Hippocampal formation (tissue), 2 donors: ENCODE results near the gene MFSD6L.

Experiments
- DNase-seq, 2 donors: peaks; one replicate each; lab custom pipeline; 2025; lab: John Stamatoyannopoulos, UW

Gene MFSD6L

DNA sequence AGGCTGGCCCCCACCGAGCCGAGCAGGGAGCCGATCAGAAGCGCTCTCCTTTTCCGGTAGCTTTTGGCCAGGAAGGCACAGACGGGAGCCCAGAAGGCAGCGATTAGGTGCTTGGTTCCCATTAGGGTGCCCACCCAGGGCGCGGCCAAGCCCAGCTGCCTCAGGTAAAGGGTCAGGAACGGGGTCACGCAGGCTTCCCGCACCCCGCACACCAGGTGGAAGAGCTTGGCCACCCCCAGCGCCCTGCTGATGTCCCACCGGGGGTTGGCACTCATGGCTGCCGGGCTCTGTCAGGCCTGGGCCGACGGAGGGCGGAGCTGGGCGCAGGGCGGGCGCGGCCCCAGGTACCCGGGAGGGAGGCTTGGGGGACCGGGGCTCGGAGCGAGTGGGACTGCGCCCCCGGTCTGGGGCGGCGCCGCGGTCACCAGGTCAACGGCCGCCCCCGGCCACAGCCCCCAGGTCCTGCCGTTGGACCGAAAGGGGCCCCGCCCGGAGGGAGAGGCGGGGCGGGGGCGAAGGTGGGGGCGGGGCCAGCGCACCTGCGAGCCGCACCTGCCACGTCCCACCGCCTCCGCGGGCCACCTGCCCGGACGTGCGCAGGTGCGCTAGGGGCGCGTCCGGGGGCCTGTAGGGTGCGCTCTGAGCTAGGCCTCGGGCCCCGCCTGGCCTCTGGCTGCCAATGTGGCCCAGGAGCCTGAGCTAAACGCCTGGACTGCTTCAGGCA, at the start of gene MFSD6L:
MFSD6L (minus strand) TSS at position 520 of the 724 bp plus-strand sequence; CDS start at position 275, 245 bp downstream.
- DNase-seq: no peak

DNA sequence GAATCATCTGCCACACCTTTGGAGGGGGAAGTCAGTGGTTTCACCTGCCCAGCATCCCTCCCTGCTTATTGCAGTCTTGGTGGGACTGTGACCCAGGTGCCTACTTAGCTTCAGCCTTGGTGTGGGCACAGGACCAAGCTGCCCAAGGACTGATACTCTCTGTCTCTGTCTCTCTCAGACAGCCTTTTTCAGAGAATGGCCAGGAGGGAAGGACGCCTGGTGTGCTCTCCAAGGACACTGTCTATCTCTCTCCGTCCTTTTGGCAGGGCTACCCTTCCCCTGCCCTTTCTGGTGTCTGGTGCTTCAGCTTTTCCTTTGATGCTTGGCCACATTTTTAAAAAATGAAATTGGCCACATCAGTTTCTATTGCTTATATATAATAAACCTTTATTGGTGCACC, 48.7 kb upstream of the MFSD6L start:
- DNase-seq: no peak

DNA sequence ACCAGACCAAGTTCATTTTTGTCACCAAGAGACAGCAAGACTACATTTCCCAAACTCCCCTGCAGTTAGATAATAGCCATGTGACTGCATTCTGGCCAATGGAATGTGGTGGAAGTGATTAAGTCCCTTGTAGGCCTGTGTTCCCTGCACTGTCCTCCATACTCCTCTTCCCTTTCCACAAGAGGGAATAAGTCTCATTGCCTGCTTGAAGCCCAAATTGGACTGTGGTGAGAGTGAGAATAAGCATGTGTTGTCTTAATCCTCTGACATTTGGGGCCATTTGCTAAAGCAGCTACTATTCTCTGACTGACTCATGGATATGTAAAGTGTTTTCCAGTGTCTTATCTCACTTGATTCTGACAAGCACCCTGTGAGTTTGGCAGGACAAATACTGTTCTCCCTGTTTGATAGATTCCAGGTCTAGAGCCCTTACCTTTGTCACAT, 47.6 kb upstream of the MFSD6L start:
- no peak for DNase-seq

GRCh38 chr17:8844229-8845218, 45.4 kb upstream of the MFSD6L start:
- DNase-seq: no peak

- no peak for DNase-seq
These were observed 44.2 kb upstream of the MFSD6L start for GRCh38 chr17:8843344-8843743.

GRCh38 chr17:8841844-8842243, 42.7 kb upstream of the MFSD6L start:
- no peak for DNase-seq

- no peak for DNase-seq
These were observed 40.3 kb upstream of the MFSD6L start for GRCh38 chr17:8839410-8839935.

- DNase-seq: no peak
These were observed 39.5 kb upstream of the MFSD6L start for GRCh38 chr17:8838551-8839095.

DNA sequence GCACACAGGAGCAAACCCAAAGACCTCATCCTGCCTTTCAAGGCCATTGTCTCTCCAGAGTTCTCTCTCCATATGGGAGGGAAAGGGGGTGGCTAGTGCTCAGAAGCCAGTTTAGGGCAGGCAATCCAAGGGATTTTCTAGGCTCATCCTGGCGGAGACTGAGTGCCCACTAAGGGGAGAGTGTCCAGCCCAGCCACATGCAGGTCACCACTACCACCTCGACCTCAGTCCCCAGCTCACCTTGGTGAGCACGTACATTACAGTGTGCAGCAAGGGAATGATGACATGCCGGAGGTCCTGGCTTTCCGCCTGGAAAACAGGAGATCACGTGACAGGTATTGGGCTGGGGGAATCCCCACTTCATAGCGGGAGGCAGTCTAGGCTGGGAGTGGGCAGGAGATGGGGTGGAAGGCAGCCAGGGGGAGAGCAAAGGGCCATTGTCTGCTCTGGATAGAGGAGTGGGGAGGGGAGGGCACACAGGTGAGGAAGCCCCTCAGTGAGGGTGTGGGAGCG, 38.5 kb upstream of the MFSD6L start:
- no peak for DNase-seq

DNA sequence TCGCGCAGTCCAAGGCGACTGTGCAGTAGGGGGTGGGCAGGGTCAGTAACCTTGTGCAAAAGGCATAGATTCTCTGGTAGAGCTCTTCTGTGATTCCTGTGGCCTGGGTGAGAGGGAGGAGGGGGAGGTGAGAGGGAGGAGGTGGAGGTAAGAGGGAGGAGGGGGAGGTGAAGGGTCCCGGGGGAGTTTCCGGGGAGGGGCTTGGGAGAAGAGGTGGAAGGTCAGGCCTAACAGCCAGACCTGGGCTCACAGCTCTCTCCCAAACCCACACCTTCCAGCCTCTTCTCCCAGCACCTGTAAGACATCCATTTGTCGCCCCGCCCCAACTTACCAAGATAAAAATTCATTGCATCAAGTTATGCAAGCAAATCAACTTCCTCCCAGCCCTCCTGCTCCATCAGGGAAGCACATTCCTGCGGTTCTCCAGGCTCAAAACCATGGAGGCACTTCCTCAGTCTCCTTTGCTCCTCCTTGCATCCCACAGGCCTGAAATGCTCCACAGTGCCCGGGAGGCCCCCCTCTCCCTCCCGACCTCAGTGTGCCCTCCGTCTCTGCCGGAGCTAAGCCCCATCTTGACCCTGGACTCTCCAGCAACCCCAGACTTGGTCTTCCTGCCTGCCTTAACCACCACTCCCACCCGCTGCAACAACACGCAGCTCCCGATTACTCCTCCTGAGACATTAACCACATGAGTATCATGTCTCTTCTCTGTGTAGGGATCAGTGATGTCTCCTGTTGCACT, 37.8 kb upstream of the MFSD6L start:
- no peak for DNase-seq

- DNase-seq: no peak
These were observed 36.6 kb upstream of the MFSD6L start for GRCh38 chr17:8835631-8836364.

DNA sequence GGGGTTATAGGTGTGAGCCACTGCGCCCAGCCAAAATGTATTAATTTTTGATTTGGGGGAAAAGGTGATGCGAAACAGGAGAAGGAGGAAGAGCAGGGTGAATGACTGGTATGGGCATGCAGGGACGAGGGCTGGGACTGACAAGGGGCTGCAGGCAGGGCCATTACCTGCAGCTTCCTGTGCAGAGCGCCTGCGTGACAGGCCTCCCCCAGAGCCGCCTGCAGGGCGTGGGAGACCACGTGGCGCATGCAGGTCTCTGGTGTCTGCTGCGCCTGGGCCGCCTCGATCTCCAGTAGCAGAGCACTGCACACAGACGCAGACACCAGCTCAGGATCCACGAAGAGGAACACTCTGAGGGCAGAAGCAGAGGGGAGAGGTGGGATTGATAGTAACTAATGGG, 35.9 kb upstream of the MFSD6L start:
- no peak for DNase-seq

DNA sequence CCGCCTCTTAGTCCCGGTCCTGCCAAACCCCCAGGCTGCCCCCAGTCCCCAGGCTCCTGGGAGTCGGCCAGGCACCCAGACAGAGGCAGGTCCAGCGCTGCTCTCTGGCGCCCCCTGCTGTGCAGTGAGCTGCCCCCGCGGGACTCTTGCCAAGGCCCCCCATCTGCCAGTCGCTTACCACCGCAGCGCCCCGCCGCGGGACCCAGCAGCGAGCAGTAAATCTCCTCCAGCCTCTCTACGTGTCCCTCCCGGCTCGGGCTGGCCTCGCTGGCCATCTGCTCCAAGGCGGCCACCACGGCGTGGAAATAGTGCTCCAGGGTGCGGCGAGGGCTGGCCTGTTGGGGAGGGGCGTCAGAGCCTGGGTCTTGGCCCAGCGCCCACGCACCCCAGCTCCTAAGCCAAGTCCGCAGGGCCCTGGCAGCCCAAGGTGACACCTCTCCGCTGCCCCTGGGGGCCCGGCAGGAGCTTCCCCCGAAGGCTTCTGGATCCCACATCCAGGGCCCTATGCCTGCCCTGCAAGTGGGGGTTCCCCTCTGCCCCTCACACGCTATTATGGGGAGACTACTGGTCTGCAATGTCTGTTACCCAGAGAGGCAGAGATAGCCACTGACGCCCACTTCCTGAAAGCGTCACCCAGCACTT, 33.7 kb upstream of the MFSD6L start:
- no peak for DNase-seq

DNA sequence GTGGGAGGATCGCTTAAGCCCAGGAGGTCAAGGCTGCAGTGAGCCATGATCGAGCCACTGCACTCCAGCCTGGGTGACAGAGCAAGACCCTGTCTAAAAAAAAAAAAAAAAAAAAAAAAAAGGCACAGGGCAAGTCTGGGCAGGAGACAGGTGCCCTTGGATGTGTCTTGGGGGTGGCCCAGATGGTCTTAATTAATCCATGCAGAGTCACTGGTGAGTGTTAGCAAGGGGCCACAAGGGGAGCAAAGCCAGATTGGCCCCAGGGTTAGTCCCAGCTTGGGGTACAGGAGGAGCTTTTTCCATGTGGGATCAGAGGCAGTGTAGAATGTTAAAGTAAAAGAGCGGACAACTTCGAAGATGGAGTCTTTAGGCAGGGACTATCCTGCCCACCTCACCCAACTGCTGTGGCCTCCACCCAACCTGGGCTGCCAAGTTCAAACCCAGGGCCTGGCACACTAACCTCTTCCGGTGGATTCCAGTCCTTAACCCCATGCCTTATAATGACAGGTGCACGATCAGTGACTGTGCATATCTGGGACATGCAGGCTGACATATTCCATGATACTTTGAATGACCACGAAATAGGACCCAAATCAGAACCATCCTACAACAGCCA, 32.2 kb upstream of the MFSD6L start:
- no peak for DNase-seq

GRCh38 chr17:8830141-8830540, 31.0 kb upstream of the MFSD6L start:
- no peak for DNase-seq

DNA sequence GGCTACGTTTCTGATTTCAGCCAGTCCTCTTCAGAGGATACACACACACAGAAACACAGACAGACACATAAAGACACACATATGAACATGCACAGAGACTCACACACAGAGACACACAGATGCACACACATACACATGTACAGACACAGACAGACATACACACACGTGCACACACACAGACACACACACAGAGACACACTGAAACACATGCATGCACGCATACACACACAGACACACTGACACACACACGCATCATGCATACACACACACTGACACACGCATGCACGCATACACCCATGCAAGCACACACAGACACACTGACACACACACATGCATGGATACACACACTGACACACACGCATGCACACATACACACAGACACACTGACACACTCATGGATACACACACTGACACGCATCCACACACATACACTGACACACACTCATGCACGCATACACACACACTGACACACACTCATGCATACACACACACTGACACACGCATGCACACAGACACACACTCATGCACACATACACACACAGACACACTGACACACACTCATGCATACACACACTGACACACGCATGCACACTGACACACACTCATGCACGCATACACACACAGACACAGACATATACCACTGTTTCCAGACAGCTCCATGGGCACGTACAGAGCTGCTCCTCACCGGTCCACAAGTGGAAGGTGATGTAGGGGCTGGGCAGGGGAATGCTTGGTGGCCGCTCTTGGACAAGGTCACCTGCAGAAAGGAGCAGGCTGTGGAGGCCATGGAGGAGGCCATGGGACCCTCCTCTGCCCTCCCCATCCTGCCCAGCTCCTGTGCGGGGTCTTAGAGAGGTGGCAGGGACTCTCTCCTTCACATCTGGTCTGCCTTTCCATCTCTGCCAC, 30.1 kb upstream of the MFSD6L start:
- DNase-seq: no peak

- no peak for DNase-seq
These were observed 29.3 kb upstream of the MFSD6L start for GRCh38 chr17:8828517-8828875.

- DNase-seq: no peak
These were observed 27.8 kb upstream of the MFSD6L start for GRCh38 chr17:8826808-8827435.
